Ishikawa (cell line): Measurements from ENCODE around the gene CAMTA1.

Experiments
- CEBPB ChIP-seq: IDR thresholded peaks from 2 replicates; pipeline ENCODE4 v1.6.1; 2012
- CREB1 ChIP-seq: IDR thresholded peaks from 2 replicates; pipeline ENCODE4 v1.6.1; 2012; ENCODE audit warnings: low read depth
- EGR1 ChIP-seq: IDR thresholded peaks from 2 replicates; pipeline ENCODE4 v1.6.1; 2012
- EP300 ChIP-seq: IDR thresholded peaks from 2 replicates; pipeline ENCODE4 v1.6.1; 2012; ENCODE audit warnings: borderline replicate concordance
- FOXM1 ChIP-seq: IDR thresholded peaks from 2 replicates; pipeline ENCODE4 v1.6.1; 2012; ENCODE audit warnings: low read depth, borderline replicate concordance
- NFIC ChIP-seq: IDR thresholded peaks from 2 replicates; pipeline ENCODE4 v1.6.1; 2012
- RAD21 ChIP-seq: IDR thresholded peaks from 2 replicates; pipeline ENCODE4 v1.6.1; 2012; ENCODE audit warnings: low read depth
- REST ChIP-seq: IDR thresholded peaks from 2 replicates; pipeline ENCODE4 v1.6.1; 2012; ENCODE audit warnings: low read depth, mild to moderate bottlenecking
- TAF1 ChIP-seq: IDR thresholded peaks from 2 replicates; pipeline ENCODE4 v1.6.1; 2012; ENCODE audit warnings: low read depth, mild to moderate bottlenecking
- TCF12 ChIP-seq: IDR thresholded peaks from 2 replicates; pipeline ENCODE4 v1.6.1; 2012; ENCODE audit warnings: low read depth
- TEAD4 ChIP-seq: IDR thresholded peaks from 2 replicates; pipeline ENCODE4 v1.6.1; 2012
- USF1 ChIP-seq: IDR thresholded peaks from 2 replicates; pipeline ENCODE4 v1.6.1; 2012
- YY1 ChIP-seq: IDR thresholded peaks from 2 replicates; pipeline ENCODE4 v1.6.1; 2012; ENCODE audit warnings: low read depth
- ZBTB7A ChIP-seq: IDR thresholded peaks from 2 replicates; pipeline ENCODE4 v1.6.1; 2012; ENCODE audit warnings: low read depth
- TF ChIP-seq, protein P1 (sequence below): IDR thresholded peaks from 2 replicates; pipeline ENCODE4 v1.6.1; 2012

The CAMTA1 gene

GRCh38 chr1:7121622-7121988, 336.4 kb downstream of the CAMTA1 start:
- TF ChIP-seq CREB1 (no peak), TAF1 (no peak), CEBPB (no peak), NFIC (no peak), REST (no peak)
- TF ChIP-seq, protein P1, sequence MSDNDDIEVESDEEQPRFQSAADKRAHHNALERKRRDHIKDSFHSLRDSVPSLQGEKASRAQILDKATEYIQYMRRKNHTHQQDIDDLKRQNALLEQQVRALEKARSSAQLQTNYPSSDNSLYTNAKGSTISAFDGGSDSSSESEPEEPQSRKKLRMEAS = no peak

GRCh38 chr1:7127322-7128075, 342.2 kb downstream of the CAMTA1 start:
- TF ChIP-seq NFIC (no peak), USF1 (no peak), RAD21 (no peak), EP300 (no peak), TEAD4 (no peak), FOXM1 (no peak), CREB1 (no peak), REST (no peak), EGR1 (no peak), ZBTB7A (no peak), TAF1 (no peak), TCF12 (no peak), YY1 (no peak), CEBPB (no peak)
- TF ChIP-seq, protein P1 = no peak

GRCh38 chr1:7128293-7128692, 343.0 kb downstream of the CAMTA1 start:
- no peak for TF ChIP-seq ZBTB7A
- TF ChIP-seq, protein P1 = no peak
- no peak for TF ChIP-seq TCF12

GRCh38 chr1:7130127-7130526, 344.9 kb downstream of the CAMTA1 start:
- no peak for TF ChIP-seq TCF12

- TF ChIP-seq CEBPB (no peak), EP300 (no peak), ZBTB7A (no peak), REST (no peak), TEAD4 (no peak), NFIC (no peak), RAD21 (no peak), CREB1 (no peak), TAF1 (no peak), YY1 (no peak), EGR1 (no peak), TCF12 (no peak), USF1 (no peak), FOXM1 (no peak)
- TF ChIP-seq, protein P1 = no peak
These were observed 350.2 kb downstream of the CAMTA1 start for GRCh38 chr1:7135493-7135892.
